Ramos (cell line): ENCODE measurements around the gene RPS6KA6.

Experiments used
- in situ Hi-C: fragments of 300-500 bp; cut with MboI; formaldehyde crosslinking; loops from one replicate; pipeline ENCODE4 v1.14.3; 2022; ENCODE audit warnings: low sequenced_read_pairs; ENCODE audit not compliant: unreplicated experiment

Gene RPS6KA6

GRCh38 chrX:84044051-84044450 lies 143.9 kb downstream of the RPS6KA6 start:
- in situ Hi-C loops, result no loop called here
